ENCODE data around the gene LHFPL2. TPM values are rescaled to one million over a fixed set of nuclear protein-coding genes. Genes with fewer than 3 reads are reported as not detected.
A peak's percentile ranks its signal among the peaks of the same experiment; 100 is the strongest.

Gene LHFPL2
- total RNA-seq, 1 donor from 2014 or later = 35.9 TPM

GRCh38 chr5:78570646-78571045 is 77.9 kb downstream of the LHFPL2 start:
- DNase-seq (ENCODE audit: low spot score) = no peak

GRCh38 chr5:78569441-78569840 is 79.1 kb downstream of the LHFPL2 start:
- DNase-seq (ENCODE audit: low spot score) = peak; percentile 81

GRCh38 chr5:78568676-78569075 is 79.9 kb downstream of the LHFPL2 start:
- no peak for DNase-seq (ENCODE audit: low spot score)

- DNase-seq (ENCODE audit: low spot score) = no peak
These were observed 80.4 kb downstream of the LHFPL2 start for GRCh38 chr5:78568212-78568611.

- DNase-seq (ENCODE audit: low spot score) = no peak
These were observed 81.0 kb downstream of the LHFPL2 start for GRCh38 chr5:78567617-78568016.

- DNase-seq (ENCODE audit: low spot score) = no peak
These were observed 81.7 kb downstream of the LHFPL2 start for GRCh38 chr5:78566747-78567425.

- no peak for DNase-seq (ENCODE audit: low spot score)
These were observed 83.2 kb downstream of the LHFPL2 start for GRCh38 chr5:78565395-78565794.

- no peak for DNase-seq (ENCODE audit: low spot score)
These were observed 85.0 kb downstream of the LHFPL2 start for GRCh38 chr5:78563621-78564020.

GRCh38 chr5:78562714-78563330 is 85.8 kb downstream of the LHFPL2 start:
- DNase-seq (ENCODE audit: low spot score) = no peak

- no peak for DNase-seq (ENCODE audit: low spot score)
These were observed 86.6 kb downstream of the LHFPL2 start for GRCh38 chr5:78562001-78562400.

GRCh38 chr5:78561261-78561660 is 87.3 kb downstream of the LHFPL2 start:
- DNase-seq (ENCODE audit: low spot score) = no peak

- DNase-seq (ENCODE audit: low spot score) = no peak
These were observed 88.3 kb downstream of the LHFPL2 start for GRCh38 chr5:78560000-78560855.

- no peak for DNase-seq (ENCODE audit: low spot score)
These were observed 91.0 kb downstream of the LHFPL2 start for GRCh38 chr5:78557601-78558000.

- no peak for DNase-seq (ENCODE audit: low spot score)
These were observed 92.7 kb downstream of the LHFPL2 start for GRCh38 chr5:78555870-78556269.

GRCh38 chr5:78554670-78555069 is 93.9 kb downstream of the LHFPL2 start:
- no peak for DNase-seq (ENCODE audit: low spot score)

- no peak for DNase-seq (ENCODE audit: low spot score)
These were observed 94.8 kb downstream of the LHFPL2 start for GRCh38 chr5:78553580-78554353.

GRCh38 chr5:78552729-78553342 is 95.7 kb downstream of the LHFPL2 start:
- no peak for DNase-seq (ENCODE audit: low spot score)

- no peak for DNase-seq (ENCODE audit: low spot score)
These were observed 97.7 kb downstream of the LHFPL2 start for GRCh38 chr5:78550891-78551290.

- DNase-seq (ENCODE audit: low spot score) = peak; percentile 50
These were observed 99.5 kb downstream of the LHFPL2 start for GRCh38 chr5:78549043-78549442.

GRCh38 chr5:78547731-78548615 is 100.6 kb downstream of the LHFPL2 start:
- peak; percentile 72 for DNase-seq (ENCODE audit: low spot score)

Measured in umbilical cord (tissue), 2 donors.